Stimulated activated CD8-positive, alpha-beta memory T cell treated with anti-CD3 and anti-CD28 coated beads, Interleukin-12 subunit alpha, Interleukin-12 subunit beta, amount 100 ng/mL, for 24 hours (primary cell): ENCODE data around the gene AHDC1.

Experiments
- DNase-seq: peaks from one replicate; pipeline ENCODE4 v3.0.0-alpha.2; 2020; ENCODE audit errors: extremely low read depth

AHDC1 gene

DNA sequence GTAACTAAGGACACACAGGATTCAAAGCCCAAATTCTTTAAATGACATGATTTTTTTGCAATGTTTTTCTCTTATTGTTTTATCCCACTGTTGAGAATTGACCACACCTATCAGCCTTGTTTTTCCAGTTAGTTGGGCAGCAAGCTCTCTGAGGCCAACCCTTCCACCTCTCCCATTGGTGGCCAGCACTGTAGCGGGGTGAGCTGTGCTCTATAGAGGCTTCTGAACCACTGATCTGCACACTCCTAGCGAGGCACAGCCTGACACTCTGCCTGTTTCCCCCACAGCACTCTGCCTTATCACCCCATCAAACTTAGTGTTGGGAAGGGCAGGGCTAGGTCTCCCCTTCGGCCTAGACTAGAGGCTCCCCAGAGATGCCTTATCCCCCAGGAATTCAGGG, 19.5 kb downstream of the AHDC1 start:
- no peak for DNase-seq

DNA sequence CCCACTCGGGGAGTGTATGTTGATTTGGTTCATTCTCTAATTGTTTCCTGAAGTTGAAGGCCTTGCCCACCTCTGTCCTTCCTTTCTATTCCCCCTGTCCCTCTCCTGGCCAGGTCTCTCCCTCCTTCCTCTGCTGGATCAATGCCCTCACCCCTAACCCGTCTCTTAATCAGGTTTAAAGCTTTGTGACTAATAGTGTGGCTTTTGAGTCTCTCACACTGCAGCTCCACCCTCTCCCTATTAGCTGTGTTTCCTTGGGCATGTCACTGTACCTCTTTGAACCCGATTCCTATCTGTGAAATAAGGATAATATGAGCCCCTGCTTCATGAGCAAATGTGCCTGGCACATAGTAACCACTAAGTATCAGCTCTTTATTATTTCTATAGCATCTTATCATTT, 20.5 kb downstream of the AHDC1 start:
- DNase-seq = no peak

DNA sequence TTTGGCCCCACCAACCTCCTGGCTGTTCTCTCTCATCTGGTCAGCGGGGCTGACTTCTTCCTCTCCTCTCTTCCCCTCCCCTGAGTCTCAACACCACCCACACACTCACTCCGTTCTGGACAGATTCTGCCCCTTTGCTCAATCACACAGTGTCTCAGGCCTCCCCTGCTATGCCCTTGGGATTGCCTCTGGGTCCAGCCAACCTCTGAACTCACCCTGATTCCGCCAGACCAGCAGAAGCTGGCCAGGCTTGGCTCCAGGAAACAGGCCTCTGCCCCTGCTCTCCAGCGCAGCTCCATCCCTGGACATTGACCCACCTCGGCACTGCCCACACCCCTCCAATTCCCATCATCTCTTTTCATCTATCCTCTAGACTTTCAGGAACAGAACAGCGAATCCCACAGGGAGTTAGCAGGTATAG, 22.1 kb downstream of the AHDC1 start:
- no peak for DNase-seq

DNA sequence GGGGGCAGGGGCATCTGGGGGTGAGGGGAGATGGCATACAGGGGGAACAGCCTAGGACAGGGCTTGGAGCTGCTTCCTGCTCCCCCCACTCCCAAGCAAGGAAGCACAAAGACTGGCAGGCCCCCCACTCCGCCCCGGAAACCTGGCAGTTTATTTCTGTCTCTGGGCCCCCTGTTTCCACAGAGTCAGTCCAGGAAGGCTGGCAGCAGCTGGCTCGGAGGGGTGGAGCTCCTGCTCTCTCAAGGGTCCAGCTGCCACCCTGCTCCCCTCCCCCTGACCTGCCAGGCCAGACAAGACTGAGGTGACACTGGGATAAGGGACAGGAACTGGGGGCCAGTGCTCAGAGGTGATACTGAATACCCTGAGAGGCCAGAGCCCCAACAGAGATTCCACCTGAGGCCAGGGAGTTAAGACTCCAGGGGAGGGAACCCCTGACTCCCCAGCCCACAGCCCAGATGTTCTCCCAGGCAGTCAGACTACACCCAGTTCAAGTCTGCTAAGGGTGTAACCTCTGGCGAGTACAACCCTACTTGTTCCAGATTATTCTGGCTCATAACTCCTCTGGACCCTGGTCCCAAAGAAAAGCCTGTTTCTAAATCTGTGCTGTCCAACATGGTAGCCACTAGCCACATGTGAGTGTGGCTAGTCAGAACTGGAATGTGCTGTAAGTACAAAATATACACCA, 26.3 kb downstream of the AHDC1 start:
- no peak for DNase-seq

DNA sequence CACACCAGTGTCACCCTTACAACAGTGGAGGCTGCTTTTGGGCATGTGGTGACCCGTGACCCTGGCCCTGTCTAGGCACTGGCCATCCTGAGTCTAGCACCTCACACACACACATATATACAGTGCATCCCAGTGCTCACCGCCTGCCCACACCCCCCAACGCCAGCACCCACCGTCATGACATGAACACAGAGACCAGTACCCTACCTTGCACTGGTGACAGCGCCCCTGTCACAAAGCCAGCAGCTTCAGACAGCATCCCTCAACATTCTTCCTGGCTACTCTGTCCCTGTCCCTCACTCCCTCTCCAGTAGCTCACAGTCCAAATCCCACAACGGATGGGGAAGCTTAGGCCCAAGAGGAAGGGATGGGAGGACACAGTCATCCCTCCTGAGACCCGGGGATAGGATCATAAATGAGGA, 27.1 kb downstream of the AHDC1 start:
- DNase-seq = no peak

DNA sequence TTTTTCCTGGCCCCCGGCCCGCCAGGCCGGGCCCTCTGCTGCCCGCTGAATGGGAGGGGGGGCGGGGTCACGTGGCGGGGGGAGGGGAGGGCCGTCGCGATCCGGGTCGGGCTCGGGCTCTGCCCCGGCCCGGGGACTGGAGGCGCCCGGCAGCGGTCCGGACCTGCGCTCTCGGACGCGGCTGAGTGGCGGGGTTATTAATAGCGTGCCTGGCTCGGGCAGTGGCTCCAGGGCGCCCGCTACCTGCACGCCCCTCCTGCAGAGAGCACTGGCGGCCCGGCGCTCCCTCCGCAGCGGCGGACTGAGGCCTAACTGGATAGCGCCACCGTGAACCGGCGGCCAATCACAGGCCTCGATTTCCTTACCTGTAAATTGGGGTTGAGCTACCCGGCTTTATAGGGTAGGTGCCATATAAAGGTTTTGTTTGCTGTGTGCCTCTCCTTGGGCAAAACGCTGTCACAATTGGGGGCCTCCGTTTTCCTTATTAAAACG, 28.1 kb downstream of the AHDC1 start:
- DNase-seq = no peak

DNA sequence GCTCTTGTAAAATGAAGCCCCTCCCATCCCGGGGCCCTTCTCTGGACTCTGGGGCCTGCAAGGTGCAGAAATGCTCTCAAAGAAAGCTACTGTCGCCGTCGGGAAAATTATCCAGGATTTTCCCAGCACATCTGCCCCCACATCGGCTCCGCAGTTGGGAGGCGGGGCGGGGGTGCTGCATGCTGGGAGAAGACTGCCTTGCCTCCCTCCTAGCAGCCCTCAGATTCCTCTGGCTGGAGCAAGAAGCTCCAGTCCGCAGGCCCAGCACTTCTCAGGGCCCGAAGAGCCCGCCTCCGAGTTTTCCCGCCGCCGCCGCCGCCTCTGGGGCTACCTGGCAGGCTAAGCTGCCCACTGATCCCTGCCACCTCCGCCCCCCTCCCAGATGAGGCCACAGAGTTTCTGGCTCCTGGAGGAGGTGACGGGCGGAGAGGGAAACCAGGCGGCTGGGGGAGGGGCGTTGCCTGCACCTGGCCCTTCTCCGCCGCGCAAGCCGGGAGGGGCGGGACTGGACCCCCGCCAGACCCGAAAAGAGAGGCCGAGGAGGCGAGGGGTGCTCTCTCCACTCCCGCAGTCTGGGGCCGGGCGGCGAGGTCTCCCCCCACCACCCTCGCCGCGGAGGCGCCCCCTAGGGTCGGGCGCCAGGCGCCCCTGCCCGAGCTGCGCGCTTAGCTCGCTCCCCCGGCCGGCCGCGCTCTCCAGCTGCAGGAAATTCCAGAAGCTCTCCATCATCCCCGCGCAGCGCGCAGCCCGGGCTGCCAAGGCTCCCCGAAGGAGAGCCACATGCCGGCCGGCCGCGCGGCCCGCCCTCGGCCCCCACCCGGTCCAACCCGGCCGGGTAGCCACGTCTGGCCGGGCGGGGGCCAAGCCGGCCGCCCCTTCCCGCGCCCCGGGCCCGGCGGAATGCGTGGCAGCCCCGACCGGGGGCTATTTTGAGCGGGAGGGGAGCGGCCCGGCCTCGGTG, 28.8 kb downstream of the AHDC1 start:
- no peak for DNase-seq

DNA sequence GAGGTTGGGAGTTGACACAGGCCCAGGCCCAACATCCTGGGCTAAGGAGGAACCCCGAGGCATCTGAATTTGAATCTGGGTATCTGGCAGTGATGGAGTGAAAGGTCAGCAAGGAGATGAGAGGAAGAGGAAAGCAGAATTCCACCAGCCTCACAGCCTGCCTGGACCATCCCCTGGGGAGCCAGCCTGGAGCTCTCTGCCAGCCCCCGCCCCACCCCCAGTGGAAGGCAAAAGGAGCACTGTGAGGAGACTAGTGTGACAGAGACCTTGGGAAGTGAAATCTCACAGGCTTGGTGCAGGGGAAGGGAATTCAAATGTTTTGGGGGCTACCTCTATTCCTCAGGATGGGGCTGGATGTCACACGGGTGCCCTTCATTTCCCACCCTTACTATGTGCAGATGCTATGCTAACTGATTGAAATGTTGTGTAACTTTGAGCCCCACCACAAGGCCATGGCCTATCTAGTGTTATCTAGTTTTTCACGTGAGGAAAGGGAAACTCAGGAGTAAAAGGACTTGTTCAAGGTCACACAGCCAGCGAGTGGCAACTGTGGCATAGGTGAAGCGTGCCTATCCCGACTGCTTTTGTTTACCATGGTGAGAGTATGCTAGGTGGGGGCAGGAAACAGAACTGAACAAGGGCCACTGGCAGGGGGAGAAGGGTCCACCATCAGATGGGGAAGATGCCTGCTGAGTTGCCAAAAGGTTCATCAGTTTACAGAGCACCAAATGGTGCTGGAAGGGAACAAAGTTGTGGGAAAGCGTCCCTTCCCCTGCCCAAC, 29.8 kb downstream of the AHDC1 start:
- DNase-seq = no peak

DNA sequence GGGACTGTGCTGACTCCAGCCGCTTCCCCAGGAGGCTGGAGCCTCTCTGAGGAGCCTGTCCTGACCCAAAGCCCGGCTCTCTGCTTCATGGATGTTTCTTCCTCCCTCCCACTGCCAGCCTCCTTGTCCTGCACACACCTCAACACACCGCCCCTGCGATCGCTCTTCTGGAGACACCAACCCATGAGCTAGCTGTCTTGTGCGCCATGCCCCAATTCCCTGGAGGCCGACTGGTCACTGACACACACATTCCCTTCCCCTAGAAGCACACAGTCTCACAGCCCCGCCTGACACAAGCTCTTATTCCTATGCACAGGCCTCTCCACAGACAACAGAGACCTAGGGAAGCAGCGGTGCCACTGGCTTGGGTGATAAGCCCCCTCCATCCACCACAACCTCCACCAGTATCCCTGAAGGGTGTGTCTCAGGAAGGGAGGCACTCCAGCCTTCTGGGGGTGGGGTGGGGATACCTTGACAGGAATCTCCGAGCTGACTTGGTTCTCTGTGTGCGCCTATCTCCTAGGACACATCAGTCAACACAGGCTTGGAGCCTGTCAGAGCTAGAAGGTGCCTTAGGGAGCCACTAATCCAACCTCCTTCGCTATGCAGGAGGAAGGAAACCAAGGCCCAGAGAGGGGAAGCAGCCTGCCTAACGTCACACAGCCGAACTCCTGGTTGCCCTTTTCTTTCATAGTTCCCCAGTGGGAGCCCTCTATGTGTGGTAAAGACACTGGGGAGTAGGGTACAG, 31.1 kb downstream of the AHDC1 start:
- DNase-seq = no peak

DNA sequence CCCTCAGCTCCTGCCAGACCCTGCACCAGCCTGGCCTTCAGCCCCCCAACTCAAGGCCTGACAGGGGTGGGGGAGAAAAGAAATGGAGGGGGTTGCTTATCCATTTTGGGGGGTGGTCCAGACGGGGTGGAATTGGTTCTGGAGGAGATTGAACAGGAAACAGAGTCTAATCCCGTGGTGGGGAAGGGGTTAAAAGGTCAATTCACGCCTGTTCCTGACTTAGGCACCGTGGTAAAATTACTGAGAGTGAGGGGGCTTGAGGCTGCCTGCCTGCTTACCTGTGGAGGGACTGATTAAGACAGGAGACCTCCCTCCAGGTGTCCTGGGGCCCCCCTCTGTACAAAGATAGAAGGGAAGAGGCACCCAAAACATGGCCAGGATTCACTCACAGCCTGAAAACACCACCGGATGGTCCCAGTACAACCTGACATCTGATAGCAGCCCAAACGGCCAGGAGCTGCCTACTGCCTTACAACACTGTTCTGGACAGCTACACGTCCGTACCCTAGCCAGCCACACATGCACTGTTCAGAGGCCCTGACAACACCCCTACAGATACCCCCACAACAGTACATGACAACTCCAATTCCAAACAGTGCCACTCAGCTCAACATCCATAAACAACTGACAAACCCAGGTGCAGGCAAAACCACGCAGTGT, 31.8 kb downstream of the AHDC1 start:
- no peak for DNase-seq

DNA sequence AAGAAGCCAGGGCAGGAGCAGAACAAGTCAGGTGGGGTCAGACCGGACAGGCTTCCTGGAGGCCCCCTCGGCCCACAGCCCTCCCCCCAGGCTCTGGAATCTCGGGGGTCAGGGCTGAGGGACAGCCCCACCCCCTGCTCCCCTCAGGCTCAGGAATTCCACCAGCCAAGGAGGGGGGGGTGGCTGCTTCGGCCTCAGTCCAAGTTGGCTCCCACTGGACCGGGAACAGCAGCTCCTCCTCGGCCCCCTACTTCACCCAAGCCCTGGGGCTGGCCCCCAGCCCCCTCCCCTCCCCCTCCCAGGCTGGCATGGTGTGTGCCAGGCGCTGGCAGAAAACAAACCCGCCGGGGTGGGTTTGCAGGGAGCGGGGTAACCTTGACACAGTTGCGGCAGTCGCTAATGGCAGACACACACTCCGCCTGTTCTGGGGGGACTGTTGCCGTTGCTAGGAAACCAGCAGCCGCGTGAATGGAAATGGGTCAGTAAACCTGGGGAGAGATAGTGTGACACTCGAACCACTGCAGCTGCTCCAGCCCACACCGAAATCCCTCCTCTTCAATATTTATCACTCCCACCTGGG, 32.4 kb downstream of the AHDC1 start:
- no peak for DNase-seq

DNA sequence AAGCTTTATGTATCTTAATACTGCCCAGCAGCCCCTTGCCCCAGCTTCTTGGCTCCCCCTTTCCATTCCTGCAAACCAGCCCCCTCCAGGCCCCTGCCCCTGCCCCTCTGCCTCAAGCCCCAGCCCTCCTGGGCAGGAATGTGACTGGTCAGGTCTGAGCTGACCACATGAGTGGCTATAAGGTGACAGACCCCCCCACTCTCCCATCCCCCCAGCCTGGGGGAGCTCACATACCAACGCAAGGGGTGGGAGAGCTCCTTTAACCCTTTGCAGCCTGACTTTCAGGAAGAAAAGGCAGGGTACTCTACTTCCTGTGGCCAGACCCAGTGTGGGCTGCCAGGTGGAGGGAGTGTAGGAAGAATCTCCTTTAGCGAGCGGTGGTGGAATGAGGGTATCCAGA, 33.2 kb downstream of the AHDC1 start:
- no peak for DNase-seq

DNA sequence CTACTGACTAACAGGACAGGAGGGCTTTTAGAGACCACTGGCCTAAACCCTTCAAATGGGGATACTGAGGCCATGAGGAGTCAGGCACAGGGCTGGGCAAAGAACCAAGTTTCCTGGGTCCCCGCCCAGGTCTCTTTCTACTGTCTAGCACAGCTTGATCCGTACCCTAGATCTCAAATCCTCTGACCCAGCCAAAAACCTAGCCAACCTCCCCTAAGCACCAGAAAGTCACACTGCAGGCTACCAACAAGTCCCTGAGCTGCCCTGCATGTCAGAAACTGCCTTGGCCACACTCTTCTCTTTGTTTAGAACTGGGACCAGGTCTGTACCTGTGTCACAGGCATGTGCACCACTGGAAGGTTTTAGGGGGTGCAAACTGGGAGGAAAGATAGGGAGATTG, 33.6 kb downstream of the AHDC1 start:
- DNase-seq = no peak

DNA sequence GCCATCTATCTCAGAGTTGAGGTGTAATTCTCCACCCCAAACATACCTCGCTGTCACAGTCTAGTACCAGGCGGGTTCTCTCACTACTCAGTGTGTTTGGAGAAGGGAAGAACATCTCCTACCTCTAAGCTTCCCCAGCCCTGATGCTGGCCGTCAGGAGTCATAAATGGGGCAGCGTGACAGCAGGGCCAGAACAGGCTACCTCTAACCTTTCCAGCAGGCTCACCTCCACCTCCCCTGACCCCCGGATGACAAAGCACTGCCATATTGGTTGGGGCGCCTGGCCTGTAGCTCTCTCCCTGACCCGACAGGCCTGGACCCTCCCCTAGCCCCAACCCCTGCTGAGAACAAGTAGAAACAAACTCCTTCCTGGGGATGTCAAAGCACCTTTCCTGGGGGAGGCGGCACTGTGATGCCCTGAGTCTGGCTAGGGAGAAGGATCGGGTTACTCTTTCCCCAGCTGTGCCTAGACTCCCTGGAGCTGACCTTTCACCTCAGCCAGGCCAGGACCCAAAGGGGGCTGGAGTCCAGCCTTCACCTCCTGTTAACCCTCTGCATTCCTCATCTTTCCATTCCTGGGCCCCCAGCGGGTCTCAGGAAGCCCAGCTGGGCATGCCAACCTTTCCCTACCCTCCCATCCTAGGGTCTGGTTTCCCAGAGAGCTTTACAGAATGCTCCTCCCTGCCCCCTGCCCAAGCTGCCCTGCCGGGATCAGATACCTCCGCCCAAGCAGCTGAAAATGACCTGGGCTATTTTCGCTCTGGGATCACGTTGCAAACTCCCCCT, 34.2 kb downstream of the AHDC1 start:
- no peak for DNase-seq

DNA sequence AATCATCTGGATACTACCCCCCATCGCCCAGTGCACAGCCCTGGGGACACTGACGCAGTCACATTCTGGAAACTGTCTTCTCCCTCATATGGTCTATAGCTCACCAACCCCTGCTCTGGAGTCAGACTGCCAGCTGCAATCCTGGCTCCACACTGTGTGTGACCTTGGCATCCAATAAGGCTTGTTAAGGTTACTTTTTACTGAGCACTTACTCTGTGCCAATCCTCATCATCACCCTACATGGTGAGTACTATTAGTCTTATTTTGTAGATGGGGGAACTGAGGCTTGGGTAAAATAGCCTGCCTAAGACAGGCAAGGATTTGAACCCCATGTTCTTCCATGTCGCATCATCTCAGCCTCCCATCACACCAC, 34.9 kb downstream of the AHDC1 start:
- no peak for DNase-seq

DNA sequence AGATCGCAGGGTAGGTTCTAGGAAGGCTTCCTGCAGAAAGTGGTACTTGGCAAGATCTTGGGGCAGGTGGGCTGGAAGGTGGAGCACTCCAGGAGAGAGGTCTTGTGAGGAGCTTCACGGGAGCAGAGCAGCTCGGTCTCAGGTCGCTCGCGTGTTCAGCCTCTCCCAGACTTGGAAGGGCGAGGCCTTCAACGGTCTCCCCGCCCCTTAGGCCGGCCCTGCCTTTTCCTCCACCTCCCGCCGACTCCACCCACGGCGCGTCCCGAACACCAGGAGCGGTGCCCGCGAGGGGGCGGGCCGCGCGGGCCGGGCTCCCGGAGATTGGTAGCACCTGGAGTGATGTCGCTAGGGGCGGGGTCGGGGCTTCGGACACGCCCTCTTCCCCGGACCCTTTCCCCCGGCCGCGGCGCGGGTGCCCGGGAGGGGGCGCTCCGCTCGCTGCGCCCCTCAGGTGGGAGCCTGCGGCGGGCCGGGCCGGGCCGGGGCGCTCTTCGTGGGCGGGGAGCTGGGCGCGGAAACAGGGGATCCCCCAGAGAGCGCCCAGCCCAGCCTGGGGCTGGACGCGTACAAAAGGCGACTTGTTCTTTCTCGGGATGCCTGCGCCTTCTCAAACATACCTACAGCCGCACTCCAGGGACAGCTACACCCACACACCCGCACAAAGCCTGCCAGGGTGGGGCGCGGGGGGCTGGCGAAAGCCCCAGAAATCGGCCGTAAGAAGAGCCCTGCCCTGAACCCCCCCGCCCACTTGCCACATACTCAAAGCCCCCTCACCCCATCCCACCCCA, 35.5 kb downstream of the AHDC1 start:
- DNase-seq = peak; percentile 82

DNA sequence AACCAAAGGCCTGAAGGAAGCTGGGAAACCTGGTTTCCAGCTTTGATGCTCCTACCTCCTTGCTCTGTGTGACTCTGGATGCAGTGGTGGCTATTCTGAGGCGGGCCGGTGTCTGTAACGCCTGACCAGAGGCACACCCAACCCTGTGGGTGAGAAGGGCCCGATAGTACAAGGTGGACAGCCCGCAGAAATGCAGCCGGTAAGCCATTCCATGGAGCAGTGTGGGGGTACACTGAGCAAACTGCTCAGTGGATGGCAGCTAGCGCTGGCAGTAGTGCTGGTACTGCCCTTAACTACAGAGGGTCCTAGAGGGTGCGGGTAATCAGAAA, 36.0 kb downstream of the AHDC1 start:
- no peak for DNase-seq

DNA sequence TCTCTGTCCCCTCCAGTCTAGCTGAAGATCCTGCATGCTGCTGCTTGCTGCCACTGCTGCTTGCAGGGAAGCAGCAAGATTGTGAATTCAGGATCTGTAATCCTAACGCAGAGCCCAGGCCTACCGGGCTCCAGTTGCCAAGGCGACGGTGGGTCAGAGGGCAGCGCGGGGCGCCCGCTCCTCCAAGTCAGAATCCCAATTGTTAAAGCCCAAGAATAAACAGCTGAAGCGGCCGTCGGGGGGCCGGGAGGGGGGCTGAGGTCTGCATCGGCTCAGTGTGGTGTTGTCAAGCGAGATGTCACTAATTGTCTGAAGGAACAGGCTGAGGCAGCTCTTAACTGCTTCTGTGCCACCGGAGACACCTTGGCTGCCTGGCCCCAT, 36.8 kb downstream of the AHDC1 start:
- DNase-seq = no peak

DNA sequence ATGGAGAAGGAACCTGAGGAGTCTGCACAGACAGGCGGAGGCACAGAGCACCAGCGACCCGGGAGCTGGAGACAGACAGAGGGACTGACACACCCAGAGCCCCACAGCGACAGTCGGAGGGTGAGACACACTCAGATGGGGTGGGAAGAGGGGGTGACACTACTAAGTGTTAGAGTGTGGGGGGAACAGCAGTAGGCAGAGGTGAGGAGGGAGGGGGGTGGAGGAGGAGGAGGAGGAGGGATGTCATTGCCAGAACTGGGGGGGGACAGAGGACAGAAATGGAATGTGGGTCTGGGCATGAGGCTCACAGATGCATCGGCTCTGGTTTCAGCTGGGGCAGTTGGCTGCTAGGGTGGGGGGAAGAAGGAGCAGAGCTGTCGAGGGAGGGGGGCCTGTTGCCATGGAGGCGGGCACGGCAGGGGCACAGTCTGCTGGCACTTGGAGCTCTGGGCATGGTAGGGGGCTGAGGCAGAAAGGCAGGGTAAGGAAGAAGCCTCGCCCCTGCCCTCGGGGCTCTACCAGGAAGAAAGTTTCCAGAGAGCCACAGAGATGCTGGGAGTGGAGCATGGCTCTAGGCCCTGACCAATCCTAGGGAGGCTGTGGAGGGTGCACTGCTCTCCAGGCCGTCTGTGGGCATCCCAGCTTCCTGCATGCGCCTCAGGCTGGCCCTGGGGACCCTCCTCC, 37.3 kb downstream of the AHDC1 start:
- no peak for DNase-seq
